Thyroid gland (tissue), 4 donors: ENCODE results near the gene PFAS. TPM values are rescaled to one million over a fixed set of nuclear protein-coding genes. Genes with fewer than 3 reads are reported as not detected.

ENCODE experiments used
- DNase-seq, 2 donors: peaks; one replicate each; pipeline ENCODE4 v3.0.0-alpha.2; 2019
- H3K27ac ChIP-seq, 3 donors: fragments of 200-600 bp; sonication (generic); 1 replicate in 2 of 3; 2 replicates in 1 of 3; pipeline ENCODE4 v1.5.1; 2016 to 2019; ENCODE audit warnings: mild to moderate bottlenecking in 1 of 3, moderate library complexity in 1 of 3
- H3K27me3 ChIP-seq: fragments of 200-600 bp; sonication (generic); one replicate; pipeline ENCODE4 v1.5.1; 2019
- H3K36me3 ChIP-seq, 2 donors: fragments of 200-600 bp; sonication (generic); one replicate each; pipeline ENCODE4 v1.5.1; 2016 to 2019
- H3K4me1 ChIP-seq, 2 donors: fragments of 200-600 bp; sonication (generic); one replicate each; pipeline ENCODE4 v1.5.1; 2017 to 2019
- H3K4me3 ChIP-seq, 3 donors: fragments of 200-600 bp; sonication (generic); replicated peaks in 1 of 3; 1 replicate in 2 of 3; 2 replicates in 1 of 3; pipeline ENCODE4 v1.5.1; 2016; ENCODE audit warnings: mild to moderate bottlenecking in 1 of 3
- H3K9me3 ChIP-seq: fragments of 200-600 bp; sonication (generic); one replicate; pipeline ENCODE4 v1.5.1; 2017
- POLR2A ChIP-seq, 2 donors: fragments of 450-650 bp; IDR thresholded peaks; one replicate each; pipeline ENCODE4 v1.6.1; 2017; ENCODE audit warnings: antibody characterized with exemption in 2 of 2, mild to moderate bottlenecking in 2 of 2, moderate library complexity in 1 of 2
- WGBS, 2 donors: methylation state at CpG; one replicate each; pipeline ENCODE4 v1.1.5; 2017; 5-methylcytosine and 5-hydroxymethylcytosine counted together
- intact Hi-C: fragments of 100-400 bp; cut with DNase I; formaldehyde crosslinking; loops from one replicate; pipeline ENCODE4 v1.15.1; 2023
- total RNA-seq, 4 donors: library from RNA; depleted of rRNA; stranded (reverse); fragments of >200 nt; gene quantifications; one replicate each; pipeline ENCODE4 v1.2.3, GENCODE V29; 2016
- TF ChIP-seq, protein P1 (sequence below), 6 experiments: fragments of 200-600 bp in 3 of 6; fragments of 450-650 bp in 3 of 6; sonication (generic) in 3 of 6; IDR thresholded peaks; one replicate each; pipeline ENCODE4 v1.5.1; 2016 to 2019; ENCODE audit warnings: antibody characterized with exemption in 6 of 6, mild to moderate bottlenecking in 2 of 6, inconsistent platforms in 1 of 6, moderate library complexity in 1 of 6

Gene PFAS
- total RNA-seq, 4 donors from 2014 or later = 14.8 to 39.5 (median 18.3) TPM

DNA sequence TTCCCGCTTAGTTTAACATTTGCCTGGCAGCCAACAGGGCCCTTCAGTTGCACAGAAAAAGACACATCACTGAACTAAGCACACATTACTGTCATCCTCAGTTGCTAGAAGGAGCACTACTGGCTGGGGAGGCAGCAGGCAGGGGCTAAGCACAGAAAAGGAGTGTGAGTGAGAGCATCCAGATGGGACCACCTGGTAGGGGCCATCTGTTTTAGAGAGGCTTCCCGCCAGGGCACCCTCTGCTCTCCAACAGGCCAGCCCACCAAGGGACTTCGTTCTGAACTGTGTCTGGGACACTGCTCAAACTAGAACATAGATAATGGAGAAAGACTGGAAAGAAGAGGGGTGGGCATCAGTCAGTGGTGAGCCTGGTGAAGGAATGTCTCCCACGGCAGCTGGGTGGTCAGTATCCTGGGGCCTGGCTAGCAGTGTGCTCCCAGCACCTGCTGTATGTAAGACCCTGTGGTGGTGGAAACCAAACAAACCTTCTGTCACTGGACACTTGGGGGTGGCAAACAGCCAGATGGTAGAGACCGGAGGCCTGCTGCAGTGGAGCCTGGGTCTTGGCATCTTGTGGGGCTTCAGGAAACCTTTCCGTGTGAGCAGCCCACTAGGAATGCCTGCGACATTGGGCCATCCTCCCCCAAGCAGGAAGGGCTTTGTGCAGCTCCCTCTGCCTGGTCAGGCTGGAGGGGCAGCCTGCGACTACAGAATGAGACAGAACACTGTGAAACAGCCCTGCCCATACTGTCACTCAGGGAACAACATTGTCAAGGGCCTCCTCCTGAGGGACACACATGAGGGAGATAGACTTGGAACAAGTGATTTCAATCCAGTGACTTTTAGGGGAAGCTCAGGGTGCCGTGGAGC lies 26.6 kb downstream of the PFAS start:
- intact Hi-C loops = no loop called here
- H3K27me3 ChIP-seq = no peaks in the 10 kb centered on the region
- H3K9me3 ChIP-seq = no peaks in the 10 kb centered on the region
- TF ChIP-seq, protein P1, sequence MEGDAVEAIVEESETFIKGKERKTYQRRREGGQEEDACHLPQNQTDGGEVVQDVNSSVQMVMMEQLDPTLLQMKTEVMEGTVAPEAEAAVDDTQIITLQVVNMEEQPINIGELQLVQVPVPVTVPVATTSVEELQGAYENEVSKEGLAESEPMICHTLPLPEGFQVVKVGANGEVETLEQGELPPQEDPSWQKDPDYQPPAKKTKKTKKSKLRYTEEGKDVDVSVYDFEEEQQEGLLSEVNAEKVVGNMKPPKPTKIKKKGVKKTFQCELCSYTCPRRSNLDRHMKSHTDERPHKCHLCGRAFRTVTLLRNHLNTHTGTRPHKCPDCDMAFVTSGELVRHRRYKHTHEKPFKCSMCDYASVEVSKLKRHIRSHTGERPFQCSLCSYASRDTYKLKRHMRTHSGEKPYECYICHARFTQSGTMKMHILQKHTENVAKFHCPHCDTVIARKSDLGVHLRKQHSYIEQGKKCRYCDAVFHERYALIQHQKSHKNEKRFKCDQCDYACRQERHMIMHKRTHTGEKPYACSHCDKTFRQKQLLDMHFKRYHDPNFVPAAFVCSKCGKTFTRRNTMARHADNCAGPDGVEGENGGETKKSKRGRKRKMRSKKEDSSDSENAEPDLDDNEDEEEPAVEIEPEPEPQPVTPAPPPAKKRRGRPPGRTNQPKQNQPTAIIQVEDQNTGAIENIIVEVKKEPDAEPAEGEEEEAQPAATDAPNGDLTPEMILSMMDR (IDR thresholded peaks at IDR 0.05) = no peak
- TF ChIP-seq POLR2A (IDR thresholded peaks at IDR 0.05) = no peak
- no peak for DNase-seq
- WGBS, 2 donors = 84 to 85% methylated on average over 6 of the region's 9 CpGs
- H3K27ac ChIP-seq = no peak overlapping the region
- no peak overlapping the region for H3K4me3 ChIP-seq
- H3K4me1 ChIP-seq = peaks cover under 1% of the 10 kb centered on the region in 2 donors
- no peaks in the 10 kb centered on the region for H3K36me3 ChIP-seq

DNA sequence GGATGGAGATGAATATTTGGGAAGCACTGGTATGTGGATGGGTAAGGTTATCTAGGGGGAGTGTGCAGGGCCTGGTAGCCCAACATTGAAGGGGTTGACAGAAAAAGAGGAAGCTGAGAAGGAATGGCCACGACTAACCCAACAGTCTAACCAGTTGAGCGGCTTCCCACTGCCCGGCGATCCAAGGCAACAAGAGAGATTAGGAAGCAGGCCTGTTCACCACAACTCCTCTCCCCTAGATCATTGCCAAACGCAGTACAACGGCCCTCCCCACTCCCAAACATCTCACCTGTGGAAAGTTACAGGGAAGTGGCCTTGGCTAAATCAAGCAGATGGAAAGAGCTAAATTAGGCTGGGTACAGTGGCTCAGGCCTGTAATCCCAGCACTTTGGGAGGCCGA lies 28.2 kb downstream of the PFAS start:
- Histone ChIP-seq H3K27me3 (no peaks in the 10 kb centered on the region), H3K36me3 (no peaks in the 10 kb centered on the region), H3K9me3 (no peaks in the 10 kb centered on the region), H3K4me3 (no peak overlapping the region), H3K4me1 (peaks cover 4 to 7% of the 10 kb centered on the region in 2 donors), H3K27ac (no peak overlapping the region)
- no peak for DNase-seq
- TF ChIP-seq POLR2A (IDR thresholded peaks at IDR 0.05) = no peak
- TF ChIP-seq, protein P1 (IDR thresholded peaks at IDR 0.05) = no peak
- 75 to 85% methylated on average over 7 of the region's 7 CpGs for WGBS, 2 donors
- intact Hi-C loops = no loop called here

DNA sequence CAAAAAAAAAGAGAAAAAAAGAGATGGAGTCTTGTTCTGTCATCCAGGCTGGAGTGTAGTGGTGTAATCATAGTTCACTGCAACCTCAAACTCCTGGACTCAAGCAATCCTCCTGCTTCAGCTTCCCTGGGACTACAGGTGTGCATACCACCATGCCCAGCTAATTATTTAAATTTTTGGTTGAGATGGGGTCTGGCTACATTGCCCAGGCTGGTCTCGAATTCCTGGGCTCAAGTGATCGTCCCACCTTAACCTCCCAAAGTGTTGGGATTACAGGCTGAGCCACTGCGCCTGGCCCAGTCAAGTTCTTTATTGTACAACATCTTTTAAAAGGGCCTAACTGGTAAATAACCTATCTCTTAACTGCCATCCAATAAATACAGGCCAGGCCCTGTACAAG lies 33.3 kb downstream of the PFAS start:
- intact Hi-C loops = no loop called here
- WGBS, 2 donors = 59 to 82% methylated on average over 3 of the region's 3 CpGs
- no peak for TF ChIP-seq POLR2A (IDR thresholded peaks at IDR 0.05)
- TF ChIP-seq, protein P1 (IDR thresholded peaks at IDR 0.05) = no peak
- Histone ChIP-seq H3K4me1 (peaks cover 12 to 24% of the 10 kb centered on the region in 2 donors), H3K27ac (no peak overlapping the region), H3K27me3 (no peaks in the 10 kb centered on the region), H3K4me3 (no peak overlapping the region), H3K36me3 (no peaks in the 10 kb centered on the region), H3K9me3 (no peaks in the 10 kb centered on the region)
- no peak for DNase-seq

DNA sequence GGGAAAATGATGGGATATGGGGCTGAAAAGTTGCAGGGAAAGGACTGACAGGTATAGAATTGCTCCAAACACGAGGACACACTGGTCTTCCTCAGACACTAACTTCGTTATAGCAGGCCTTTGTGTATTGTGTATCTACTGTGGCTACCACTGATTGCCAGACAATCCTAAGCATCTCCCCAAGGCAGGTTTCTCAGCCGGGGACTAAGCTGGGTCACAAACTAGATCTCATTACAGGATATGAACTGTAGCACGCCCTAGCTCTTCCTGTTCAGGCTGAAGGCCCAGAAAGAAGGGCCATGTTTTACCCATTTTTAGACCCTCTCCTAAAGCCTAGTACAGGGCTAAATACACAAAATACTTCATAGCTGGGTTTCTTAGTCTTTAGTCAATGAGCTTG lies 34.3 kb downstream of the PFAS start:
- 58% methylated on average over 4 of the region's 4 CpGs for WGBS, 2 donors
- no peaks in the 10 kb centered on the region for H3K9me3 ChIP-seq
- H3K4me3 ChIP-seq = no peak overlapping the region
- TF ChIP-seq POLR2A (IDR thresholded peaks at IDR 0.05) = no peak
- TF ChIP-seq, protein P1 (IDR thresholded peaks at IDR 0.05) = no peak
- H3K27me3 ChIP-seq = no peaks in the 10 kb centered on the region
- peaks cover 12 to 29% of the 10 kb centered on the region in 2 donors for H3K4me1 ChIP-seq
- no peaks in the 10 kb centered on the region for H3K36me3 ChIP-seq
- intact Hi-C loops = no loop called here
- no peak for DNase-seq
- H3K27ac ChIP-seq = no peak overlapping the region

DNA sequence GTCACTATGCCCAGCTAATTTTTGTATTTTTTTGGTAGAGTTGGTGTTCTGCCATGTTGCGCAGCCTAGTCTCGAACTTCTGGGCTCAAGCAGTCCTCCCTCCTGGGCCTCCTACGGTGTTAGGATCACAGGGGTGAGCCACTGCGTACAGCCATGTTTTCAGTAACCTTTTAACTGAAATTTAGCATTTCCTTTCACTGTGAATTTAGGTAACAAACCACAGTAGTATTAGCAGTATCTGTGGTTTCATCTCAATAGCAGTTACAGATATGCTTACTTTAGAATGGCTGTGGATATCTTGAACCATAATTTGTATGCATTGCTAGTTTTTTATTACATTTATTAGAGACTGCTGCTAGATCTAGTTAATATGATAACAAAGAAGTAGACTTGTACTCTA lies 35.0 kb downstream of the PFAS start:
- H3K9me3 ChIP-seq = no peaks in the 10 kb centered on the region
- H3K27ac ChIP-seq = no peak overlapping the region
- WGBS, 2 donors = 94% methylated on average over 4 of the region's 4 CpGs
- peaks cover 13 to 31% of the 10 kb centered on the region in 2 donors for H3K4me1 ChIP-seq
- no peaks in the 10 kb centered on the region for H3K36me3 ChIP-seq
- no peak for DNase-seq
- intact Hi-C loops = no loop called here
- H3K4me3 ChIP-seq = no peak overlapping the region
- no peaks in the 10 kb centered on the region for H3K27me3 ChIP-seq
- TF ChIP-seq POLR2A (IDR thresholded peaks at IDR 0.05) = no peak
- TF ChIP-seq, protein P1 (IDR thresholded peaks at IDR 0.05) = no peak
